Measurements from ENCODE around the gene RNF181.

GRCh38 chr2:85605406-85606115 is 10.0 kb downstream of the RNF181 start:
- TF ChIP-seq CTCF (IDR thresholded peaks at IDR 0.05; ENCODE audit: low read length) (no peak), EZH2 (optimal IDR thresholded peaks at IDR 0.05; ENCODE audit: low read depth, low read length) (no peak)

Measured in MM.1S (cell line).